Measurements from ENCODE around the gene SIX1.

DNA sequence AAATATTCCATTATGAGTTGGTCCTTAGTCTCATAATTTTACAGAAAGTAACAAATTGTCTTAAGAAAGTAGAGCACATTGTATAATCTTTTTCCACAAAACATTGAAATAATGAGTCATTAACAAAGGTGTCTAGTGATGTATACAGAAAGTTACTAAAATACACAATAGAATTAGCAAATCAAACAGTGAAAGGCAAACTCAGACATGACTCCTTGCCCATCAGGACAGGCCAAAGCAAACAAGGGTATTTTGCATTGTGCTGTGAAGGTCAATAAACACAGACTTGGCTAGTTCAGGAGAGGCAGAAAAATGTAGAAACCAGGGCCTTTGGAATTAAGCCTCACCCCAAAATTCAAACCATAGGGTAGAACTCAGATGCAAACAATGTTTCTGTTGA, 37.6 kb upstream of the SIX1 start:
- TF ChIP-seq POLR2A (IDR thresholded peaks at IDR 0.05) = no peak
- TF ChIP-seq, protein P1, sequence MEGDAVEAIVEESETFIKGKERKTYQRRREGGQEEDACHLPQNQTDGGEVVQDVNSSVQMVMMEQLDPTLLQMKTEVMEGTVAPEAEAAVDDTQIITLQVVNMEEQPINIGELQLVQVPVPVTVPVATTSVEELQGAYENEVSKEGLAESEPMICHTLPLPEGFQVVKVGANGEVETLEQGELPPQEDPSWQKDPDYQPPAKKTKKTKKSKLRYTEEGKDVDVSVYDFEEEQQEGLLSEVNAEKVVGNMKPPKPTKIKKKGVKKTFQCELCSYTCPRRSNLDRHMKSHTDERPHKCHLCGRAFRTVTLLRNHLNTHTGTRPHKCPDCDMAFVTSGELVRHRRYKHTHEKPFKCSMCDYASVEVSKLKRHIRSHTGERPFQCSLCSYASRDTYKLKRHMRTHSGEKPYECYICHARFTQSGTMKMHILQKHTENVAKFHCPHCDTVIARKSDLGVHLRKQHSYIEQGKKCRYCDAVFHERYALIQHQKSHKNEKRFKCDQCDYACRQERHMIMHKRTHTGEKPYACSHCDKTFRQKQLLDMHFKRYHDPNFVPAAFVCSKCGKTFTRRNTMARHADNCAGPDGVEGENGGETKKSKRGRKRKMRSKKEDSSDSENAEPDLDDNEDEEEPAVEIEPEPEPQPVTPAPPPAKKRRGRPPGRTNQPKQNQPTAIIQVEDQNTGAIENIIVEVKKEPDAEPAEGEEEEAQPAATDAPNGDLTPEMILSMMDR (IDR thresholded peaks at IDR 0.05 in 4 of 5, conservative IDR thresholded peaks at IDR 0.05 in 1 of 5) = no peak

All from gastrocnemius medialis (tissue), 4 donors.